Activated CD8-positive, alpha-beta memory T cell treated with anti-CD3 and anti-CD28 coated beads, Interleukin-2, amount 50 U/mL, for 1 hour (primary cell): ENCODE results near the gene TMC8.

ENCODE experiments used
- DNase-seq: peaks from one replicate; pipeline ENCODE4 v3.0.0-alpha.2; 2020; ENCODE audit errors: extremely low read depth

TMC8 gene

DNA sequence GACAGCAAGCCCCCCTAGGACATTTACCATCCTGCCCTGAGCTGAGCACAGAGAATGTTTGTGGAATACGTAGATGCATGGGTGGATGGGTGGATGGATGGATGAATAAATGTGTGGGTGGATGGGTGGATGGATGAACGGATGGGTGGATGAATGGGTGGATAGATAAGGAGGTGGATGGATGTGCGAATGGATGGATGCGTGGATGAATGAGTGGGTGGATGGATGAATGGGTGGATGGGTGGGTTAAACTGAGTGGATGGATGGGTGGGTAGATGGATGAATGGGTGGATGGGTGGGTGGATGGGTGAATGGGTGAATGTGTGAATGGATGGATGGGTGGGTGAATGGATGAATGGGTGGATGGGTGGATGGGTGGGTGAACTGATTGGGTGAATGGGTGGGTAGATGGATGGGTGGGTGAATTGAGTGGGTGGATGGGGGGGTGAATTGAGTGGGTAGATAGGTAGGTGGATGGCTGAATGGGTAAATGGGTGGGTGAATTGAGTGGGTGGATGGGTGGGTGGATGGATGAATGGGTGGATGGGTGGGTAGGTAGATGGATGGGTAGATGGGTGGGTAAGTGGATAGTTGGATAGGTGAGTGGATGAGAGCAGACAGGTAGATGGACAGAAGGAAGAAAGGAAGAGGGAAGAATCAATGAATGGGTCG lies 7.2 kb upstream of the TMC8 start:
- DNase-seq = no peak

DNA sequence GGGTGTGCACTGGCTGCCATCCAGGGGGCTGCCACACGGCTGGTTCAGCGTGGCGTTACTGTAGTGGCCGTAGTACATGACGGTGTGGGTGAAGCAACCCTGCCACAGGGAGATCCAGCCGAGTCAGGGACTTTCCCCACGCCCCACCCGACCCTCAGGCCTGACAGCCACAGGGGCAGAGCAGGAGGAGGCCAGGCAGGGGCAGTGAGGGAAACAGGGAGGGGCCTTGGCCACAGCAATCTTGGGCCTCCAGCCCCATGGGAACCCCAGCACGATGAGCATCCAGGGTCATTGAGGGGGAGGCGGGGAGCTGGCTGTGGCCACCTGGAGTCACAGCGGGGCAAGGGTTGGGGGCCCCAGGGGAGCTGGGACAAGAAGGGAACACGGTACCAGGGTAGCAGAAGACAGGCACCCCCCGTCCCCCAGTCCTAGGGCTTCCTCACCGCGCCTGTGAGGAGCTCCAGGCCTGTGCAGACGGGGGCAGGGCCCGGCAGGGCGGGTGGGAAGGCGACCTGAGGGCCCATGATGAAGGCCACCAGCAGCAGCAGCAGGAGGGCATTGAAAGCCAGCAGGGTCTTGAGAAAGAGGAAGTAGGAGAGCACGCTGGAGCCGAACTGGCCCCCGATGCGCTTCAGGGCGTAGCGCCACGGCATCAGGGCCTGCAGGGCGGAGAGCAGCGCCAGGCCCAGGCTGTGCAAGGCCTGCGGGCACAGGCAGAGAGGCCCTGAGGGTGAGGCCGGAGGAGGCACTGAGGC lies 6.3 kb upstream of the TMC8 start:
- no peak for DNase-seq

GRCh38 chr17:78124836-78125137 lies 5.8 kb upstream of the TMC8 start:
- DNase-seq = no peak

GRCh38 chr17:78125138-78125913 lies 5.2 kb upstream of the TMC8 start:
- no peak for DNase-seq

- no peak for DNase-seq
Observed at GRCh38 chr17:78125976-78126894, 4.3 kb upstream of the TMC8 start.

DNA sequence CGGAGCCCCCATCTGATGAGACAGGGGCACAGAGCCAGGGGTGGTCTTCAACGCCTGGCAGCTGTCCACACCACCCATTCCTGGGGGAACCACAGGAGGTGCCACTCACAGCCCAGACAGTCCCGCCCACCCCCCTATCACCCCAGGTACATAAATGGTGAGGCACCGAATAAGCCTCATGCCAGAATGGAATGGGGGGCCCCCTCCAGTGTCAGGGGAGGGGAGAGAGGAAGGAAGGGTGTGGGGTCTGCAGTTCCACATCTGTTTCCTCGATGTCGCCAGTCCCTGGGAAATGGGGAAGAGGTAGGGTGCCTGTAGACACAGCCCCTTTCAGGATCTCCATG lies 3.7 kb upstream of the TMC8 start:
- DNase-seq = no peak

DNA sequence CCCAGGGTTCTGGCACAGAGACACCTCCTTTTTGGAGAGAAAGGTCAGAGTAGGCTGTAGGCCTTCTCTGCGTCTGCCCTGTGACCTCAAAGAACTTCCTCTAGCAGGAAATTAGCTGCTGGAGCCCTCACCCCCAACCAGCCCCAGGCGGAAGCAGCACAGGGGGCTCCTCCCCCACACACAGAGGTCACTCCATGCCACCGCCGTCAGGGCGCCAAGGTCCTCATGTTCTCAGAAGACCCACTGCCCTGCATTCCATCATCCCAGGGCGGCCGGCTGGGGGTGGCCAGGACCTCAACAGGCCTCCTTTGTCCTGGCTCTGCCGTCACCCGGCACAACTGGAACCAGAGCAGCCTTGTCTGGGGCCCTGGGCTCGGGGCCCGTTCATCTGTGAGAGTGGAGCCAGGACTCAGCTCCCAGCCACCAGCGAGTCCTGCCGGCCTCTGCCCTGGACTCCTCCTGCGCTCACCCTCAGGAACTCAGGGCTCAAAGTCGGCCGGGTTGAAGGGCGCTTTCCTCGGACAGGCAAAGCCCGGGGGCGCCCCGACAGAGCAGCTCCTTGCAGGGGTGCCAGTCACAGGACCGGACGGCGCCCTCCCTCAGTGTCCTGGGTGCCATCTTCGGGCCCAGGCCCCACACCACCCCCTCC lies 3.2 kb upstream of the TMC8 start:
- no peak for DNase-seq

- no peak for DNase-seq
Observed at GRCh38 chr17:78127888-78128550, 2.6 kb upstream of the TMC8 start.

DNA sequence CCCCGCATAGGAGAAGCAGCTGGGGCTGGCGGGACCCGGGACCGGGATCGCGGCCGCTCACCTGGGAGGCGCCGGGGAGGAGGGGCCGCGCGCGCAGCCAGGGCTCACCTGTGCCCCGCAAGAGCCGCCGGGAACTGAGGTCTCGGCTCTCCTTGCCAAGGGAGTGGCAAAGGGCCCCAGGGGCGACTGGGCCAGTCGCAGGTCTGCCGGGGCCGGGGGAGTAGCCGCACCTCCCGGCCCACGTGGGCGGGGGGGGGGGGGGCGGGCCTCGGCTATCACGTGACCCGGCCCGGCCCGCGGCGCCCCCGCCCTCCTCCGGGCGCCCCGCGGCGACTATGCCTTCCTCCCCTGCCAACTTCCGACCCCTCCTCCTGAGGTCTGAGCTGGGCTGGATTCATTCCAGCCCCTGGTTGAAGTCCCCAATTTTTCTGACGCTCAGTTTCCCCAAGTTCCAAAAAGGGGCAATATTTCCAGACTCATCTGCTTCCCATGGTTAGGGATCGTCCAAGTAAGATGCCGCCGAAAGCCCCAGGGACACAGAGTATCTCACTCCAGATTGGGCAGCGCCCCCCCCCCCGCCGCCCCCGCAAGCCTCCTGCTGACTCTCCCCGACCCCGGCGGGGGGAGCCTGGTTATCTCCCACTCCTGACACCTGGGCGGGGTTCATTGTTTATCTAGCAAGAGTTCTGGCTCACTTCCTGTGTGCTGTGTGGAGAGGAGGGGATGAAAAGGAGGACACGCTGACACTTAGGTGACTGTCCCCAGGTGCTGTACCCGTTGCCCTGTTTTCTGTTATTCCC lies 1.8 kb upstream of the TMC8 start, which contains the start of gene TMC6:
Gene TMC6 (minus strand): TSS at position 205 of the 800 bp plus-strand sequence. CDS start 1,923 bp downstream, outside the sequence.
- DNase-seq = no peak

- no peak for DNase-seq
Observed at GRCh38 chr17:78129351-78130089, 1.1 kb upstream of the TMC8 start.

GRCh38 chr17:78130090-78130436 lies 508 bp upstream of the TMC8 start:
- DNase-seq = no peak

GRCh38 chr17:78131172-78132083 lies 857 bp downstream of the TMC8 start:
- no peak for DNase-seq

GRCh38 chr17:78132084-78132676 lies 1.6 kb downstream of the TMC8 start:
- no peak for DNase-seq

DNA sequence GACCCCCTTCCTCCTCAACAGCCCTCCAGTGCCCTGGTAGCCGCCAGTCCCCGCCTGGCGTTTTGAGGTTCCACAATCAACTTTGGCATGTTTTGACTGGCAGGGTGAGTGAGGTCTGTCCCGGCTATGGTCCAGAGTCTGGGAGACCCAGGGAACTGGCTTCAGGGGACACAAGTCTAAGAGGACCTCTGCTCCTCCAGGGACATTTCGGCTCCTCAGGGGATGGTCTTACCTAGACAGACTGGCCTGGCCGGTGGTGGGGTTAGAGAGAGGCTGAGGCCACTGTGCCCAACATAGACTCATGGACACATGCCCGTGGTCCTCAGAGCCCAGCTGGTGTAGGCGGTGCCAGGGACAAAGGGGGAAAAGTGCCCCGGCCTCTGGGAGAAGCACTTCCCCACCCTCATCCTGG lies 2.2 kb downstream of the TMC8 start:
- no peak for DNase-seq

DNA sequence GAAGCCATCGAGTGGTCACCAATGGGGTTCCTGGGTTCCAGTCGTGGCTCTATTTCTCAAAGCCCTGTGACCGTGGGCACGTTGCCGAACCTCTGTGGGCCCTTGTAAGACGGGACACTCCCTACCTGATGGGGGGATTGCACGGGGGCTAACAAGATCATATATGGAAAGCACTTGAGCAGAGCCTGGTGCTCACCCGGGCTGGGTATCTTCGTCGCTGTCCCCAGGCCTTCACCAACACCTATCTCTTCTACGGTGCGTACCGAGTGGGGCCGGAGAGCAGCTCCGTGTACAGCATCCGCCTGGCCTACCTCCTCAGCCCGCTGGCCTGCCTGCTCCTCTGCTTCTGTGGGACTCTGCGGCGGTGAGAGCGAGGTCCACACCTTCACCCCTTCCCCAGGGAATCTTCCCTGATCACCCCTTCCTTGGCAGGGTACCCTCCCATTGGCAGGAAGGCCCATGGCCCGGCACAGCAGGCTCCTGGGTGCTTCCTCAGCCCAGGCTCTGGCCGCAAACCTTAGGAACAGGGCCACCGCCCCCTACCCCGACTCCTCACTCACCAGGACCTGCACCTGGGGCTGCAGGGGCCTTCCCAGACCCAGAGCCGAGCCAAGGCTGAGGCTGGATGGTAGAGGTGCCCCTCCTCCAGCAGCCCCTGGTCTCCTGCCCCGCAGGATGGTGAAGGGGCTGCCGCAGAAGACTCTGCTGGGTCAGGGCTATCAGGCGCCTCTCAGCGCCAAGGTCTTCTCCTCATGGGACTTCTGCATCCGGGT lies 2.8 kb downstream of the TMC8 start:
- DNase-seq = no peak

- DNase-seq = no peak
Observed at GRCh38 chr17:78133971-78134898, 3.7 kb downstream of the TMC8 start.
